HEK293T (cell line): ENCODE measurements around the gene ZBTB20.

Experiments used
- ARNT ChIP-seq: fragments of 450-650 bp; IDR thresholded peaks from 2 replicates; pipeline ENCODE4 v1.6.1; 2017; ENCODE audit warnings: mild to moderate bottlenecking
- BHLHE40 ChIP-seq: fragments of 450-650 bp; IDR thresholded peaks from 2 replicates; pipeline ENCODE4 v1.6.1; 2016; ENCODE audit warnings: mild to moderate bottlenecking, moderate library complexity, borderline replicate concordance
- CTBP1 ChIP-seq: fragments of 450-650 bp; IDR thresholded peaks from 2 replicates; pipeline ENCODE4 v1.6.1; 2016; ENCODE audit warnings: borderline replicate concordance
- ELF4 ChIP-seq: fragments of 450-650 bp; IDR thresholded peaks from 2 replicates; pipeline ENCODE4 v1.6.1; 2017; ENCODE audit warnings: antibody characterized with exemption
- FOXA1 ChIP-seq: fragments of 450-650 bp; IDR thresholded peaks from 2 replicates; pipeline ENCODE4 v1.6.1; 2016; ENCODE audit warnings: mild to moderate bottlenecking
- FOXM1 ChIP-seq: fragments of 450-650 bp; IDR thresholded peaks from 2 replicates; pipeline ENCODE4 v1.6.1; 2017; ENCODE audit warnings: mild to moderate bottlenecking, borderline replicate concordance
- HDGF ChIP-seq: fragments of 450-650 bp; IDR thresholded peaks from 2 replicates; pipeline ENCODE4 v1.6.1; 2017; ENCODE audit warnings: antibody characterized with exemption, borderline replicate concordance
- LEF1 ChIP-seq: fragments of 450-650 bp; IDR thresholded peaks from 2 replicates; pipeline ENCODE4 v1.6.1; 2017; ENCODE audit warnings: mild to moderate bottlenecking, borderline replicate concordance
- NFRKB ChIP-seq: fragments of 450-650 bp; IDR thresholded peaks from 2 replicates; pipeline ENCODE4 v1.6.1; 2016; ENCODE audit warnings: mild to moderate bottlenecking, moderate library complexity
- SP1 ChIP-seq: fragments of 450-650 bp; IDR thresholded peaks from 2 replicates; pipeline ENCODE4 v1.6.1; 2017
- SUZ12 ChIP-seq: fragments of 450-650 bp; IDR thresholded peaks from 2 replicates; pipeline ENCODE4 v1.6.1; 2016; ENCODE audit warnings: mild to moderate bottlenecking
- TARDBP ChIP-seq: fragments of 450-650 bp; IDR thresholded peaks from 2 replicates; pipeline ENCODE4 v1.6.1; 2016
- ZNF384 ChIP-seq: fragments of 450-650 bp; IDR thresholded peaks from 2 replicates; pipeline ENCODE4 v1.6.1; 2016

GRCh38 chr3:114942773-114943172 is 204.3 kb downstream of the ZBTB20 start:
- TF ChIP-seq BHLHE40 (no peak), SP1 (no peak), ARNT (no peak), HDGF (no peak), CTBP1 (no peak), LEF1 (no peak), SUZ12 (no peak), FOXM1 (no peak), ZNF384 (no peak), NFRKB (no peak), TARDBP (no peak), FOXA1 (no peak), ELF4 (no peak)
